Activated naive CD4-positive, alpha-beta T cell (primary cell): Measurements from ENCODE around the gene SH3GLB1.
"Not testable (repeated sequence)": the region's sequence is repeated elsewhere in the genome, so short reads cannot be mapped to it uniquely, and the experiment has no call there.

Source experiments
- DNase-seq, 4 experiments: peaks; one replicate each; lab custom pipeline; 2025; lab: John Stamatoyannopoulos, UW

Gene SH3GLB1

DNA sequence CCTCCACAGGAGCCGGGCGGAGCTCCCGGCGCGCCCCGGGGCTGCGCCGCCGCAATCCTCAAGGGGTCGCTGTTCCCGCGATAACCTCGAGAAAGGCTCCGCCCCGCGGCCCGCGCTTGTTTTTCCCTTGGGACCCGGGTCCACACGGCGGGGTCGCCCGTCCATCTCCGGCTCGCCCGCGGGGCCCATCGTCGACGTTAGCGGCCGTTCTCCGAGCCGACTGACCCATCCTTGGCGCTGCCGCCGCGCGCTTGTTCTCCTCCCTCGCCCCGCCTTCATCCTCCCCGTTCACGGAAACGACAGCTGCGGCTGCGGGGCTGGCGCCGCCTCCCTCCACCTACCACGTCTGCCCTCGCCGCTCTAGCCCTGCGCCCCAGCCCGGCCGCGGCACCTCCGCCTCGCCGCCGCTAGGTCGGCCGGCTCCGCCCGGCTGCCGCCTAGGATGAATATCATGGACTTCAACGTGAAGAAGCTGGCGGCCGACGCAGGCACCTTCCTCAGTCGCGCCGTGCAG, at the start of gene SH3GLB1:
SH3GLB1 (plus strand) TSS at position 119 of the 514 bp plus-strand sequence; CDS start at position 443, 324 bp downstream.
- DNase-seq, result peak; percentile 74 to 91 (median 90)

DNA sequence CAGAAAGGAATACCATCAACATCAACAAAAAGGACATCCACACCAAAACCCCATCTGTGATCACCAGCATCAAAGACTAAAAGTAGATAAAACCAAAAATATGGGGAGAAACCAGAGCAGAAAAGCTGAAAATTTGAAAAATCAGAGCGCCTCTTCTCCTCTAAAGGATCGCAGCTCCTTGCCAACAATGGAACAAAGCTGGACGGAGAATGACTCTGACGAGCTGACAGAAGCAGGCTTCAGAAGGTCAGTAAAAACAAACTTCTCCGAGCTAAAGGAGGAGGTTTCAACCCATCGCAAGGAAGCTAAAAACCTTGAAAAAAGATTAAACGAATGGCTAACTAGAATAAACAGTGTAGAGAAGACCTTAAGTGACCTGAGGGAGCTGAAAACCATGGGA, 46.0 kb upstream of the SH3GLB1 start:
- not testable (repeated sequence) for DNase-seq

- DNase-seq, result no peak
These were observed 38.0 kb upstream of the SH3GLB1 start for GRCh38 chr1:86666368-86666767.

DNA sequence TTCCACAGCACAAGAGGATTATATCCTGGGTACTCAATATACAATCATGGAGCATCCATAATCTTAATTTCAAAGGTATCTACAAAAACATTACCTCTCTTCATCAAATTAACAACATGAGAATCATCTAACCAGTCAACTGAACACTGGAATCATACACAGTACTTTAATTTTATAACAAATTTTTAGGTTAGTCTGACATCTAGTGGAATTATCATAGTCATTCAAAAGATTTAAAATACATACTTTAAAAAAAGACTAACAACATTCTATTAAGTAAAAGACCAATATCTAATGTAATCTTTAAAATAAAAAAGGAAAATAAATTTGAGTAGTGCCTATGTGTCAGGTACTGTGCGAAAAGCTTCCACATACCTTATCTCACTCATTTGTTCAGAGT, 16.8 kb upstream of the SH3GLB1 start:
- DNase-seq, result no peak

DNA sequence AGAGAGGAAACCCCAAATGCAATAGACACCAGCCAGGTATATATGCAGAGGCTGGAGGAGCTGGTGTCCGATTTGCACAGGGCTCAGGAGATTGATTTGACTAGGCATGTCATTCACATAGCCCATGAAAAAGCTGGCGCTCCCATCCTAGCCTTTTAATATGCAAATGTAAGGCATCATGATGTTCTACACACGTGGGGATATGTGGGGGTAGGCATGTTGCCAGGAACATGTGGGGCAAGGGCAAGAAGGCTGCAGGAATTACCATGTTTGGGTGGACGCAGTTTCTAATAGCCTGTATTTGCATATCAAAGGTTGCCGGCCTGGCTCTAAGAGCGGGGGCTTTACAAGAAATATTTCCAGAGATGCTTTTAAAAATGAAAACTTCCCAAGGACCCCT, 11.7 kb upstream of the SH3GLB1 start:
- no peak for DNase-seq

GRCh38 chr1:86695400-86695799, 9.0 kb upstream of the SH3GLB1 start:
- DNase-seq, result no peak

- DNase-seq, result no peak
These were observed 7.9 kb upstream of the SH3GLB1 start for GRCh38 chr1:86696522-86696921.

GRCh38 chr1:86699186-86699585, 5.2 kb upstream of the SH3GLB1 start:
- no peak for DNase-seq

DNA sequence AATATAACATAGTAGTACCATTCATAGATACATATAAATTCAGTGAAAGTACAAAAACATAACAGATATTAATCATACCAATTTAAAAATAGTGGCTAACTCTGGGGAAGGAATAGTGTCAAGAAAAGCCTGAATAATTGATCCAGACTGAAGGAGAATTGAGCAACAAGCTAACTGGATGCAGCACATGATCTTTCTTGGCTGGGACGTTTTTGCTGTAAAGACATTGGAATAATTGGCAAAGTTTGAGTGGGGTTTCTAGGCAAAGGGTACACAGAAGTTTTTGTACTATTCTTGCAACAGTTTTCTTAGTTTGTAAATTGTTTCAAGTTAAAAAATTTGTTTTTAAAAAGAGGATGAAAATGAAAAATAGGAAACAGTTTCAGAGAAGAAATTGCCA, 2.6 kb upstream of the SH3GLB1 start:
- DNase-seq, result no peak

- DNase-seq, result not testable (repeated sequence)
These were observed 1.4 kb upstream of the SH3GLB1 start for GRCh38 chr1:86702954-86703494.

GRCh38 chr1:86703696-86704457, 499 bp upstream of the SH3GLB1 start:
- peak in 2 of 4 experiments; percentile 39 to 57 for DNase-seq

DNA sequence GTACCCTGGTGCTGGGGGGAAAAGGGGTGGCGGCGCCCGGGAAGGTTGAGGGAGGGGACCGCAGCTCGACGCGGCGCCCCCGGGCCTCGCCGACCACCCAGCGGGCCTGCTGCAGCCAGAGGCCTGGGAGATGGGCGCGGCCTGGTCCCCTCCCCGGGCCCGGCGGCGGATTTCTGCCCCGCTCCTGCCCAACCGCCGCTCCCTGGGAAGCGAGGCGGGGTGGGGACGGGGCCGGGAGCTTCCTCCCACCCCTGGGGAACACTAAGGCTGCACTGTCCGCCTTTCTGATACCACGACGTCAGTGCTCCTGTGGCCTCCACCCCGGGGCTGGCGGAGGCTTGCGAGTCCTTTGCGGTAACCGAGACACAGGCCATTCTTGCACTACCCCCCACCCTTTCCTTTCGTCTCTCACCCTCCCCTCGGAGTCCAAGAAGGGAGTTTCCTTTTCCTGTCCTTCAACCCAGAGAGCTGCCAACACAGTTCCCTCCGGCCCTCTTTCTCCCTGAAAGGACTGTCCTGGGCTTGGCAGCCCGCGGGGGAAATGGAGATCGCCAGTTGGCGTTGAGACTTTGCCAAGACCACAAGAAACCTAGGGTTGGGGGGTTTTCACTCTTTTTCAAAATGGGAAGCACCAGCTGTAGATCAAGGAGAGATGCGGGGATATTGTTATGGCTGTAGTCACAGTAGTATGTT, 742 bp downstream of the SH3GLB1 start:
- peak in 2 of 4 experiments; percentile 23 to 24 for DNase-seq

- DNase-seq, result no peak
These were observed 1.2 kb downstream of the SH3GLB1 start for GRCh38 chr1:86705665-86705985.

GRCh38 chr1:86706018-86706635, 1.8 kb downstream of the SH3GLB1 start:
- no peak for DNase-seq

- DNase-seq, result no peak
These were observed 4.5 kb downstream of the SH3GLB1 start for GRCh38 chr1:86708920-86709319.

GRCh38 chr1:86712088-86712860, 7.9 kb downstream of the SH3GLB1 start:
- no peak for DNase-seq

DNA sequence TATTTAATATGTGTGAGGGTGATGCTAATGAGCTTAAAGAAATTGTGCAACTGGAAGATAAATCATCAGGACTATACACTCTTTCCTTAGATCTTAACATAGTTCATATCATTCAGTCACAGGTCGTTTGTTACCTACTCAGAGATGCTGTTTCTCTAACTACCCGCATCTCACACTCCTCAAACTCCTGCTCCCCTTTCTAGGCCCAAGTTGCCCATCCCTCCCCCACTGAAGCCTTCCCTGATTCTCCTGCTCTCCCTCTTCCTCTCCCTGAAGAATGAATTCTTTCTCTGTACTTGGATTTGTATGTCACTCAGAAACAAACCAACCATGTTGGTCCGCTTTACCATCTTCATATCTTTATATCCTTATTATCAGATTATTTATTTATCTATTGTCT, 9.1 kb downstream of the SH3GLB1 start:
- no peak for DNase-seq

GRCh38 chr1:86714159-86714558, 9.8 kb downstream of the SH3GLB1 start:
- DNase-seq, result no peak

- DNase-seq, result no peak
These were observed 10.3 kb downstream of the SH3GLB1 start for GRCh38 chr1:86714561-86715244.

GRCh38 chr1:86718786-86719185, 14.4 kb downstream of the SH3GLB1 start:
- no peak for DNase-seq

DNA sequence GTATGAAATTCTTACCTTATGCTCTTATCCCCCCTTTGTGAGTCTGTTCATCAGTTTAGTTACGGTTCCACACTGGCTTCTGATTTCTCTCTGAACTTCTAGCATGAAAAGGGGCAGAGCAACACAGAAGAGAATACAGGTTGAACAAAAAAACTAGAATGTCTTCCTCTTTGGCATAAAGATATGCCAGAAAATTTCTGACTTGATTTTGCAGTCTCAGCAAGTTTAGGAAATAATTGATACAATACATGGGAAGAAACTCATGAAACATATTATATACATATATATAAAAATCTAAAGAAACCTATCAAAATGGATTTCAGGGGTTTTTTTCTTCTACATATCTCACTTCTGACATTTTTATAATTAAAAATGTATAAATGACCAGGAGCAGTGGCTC, 27.0 kb downstream of the SH3GLB1 start:
- no peak for DNase-seq
